Muscle layer of colon (tissue), 2 donors: ENCODE data around the gene MNT.

ENCODE experiments used
- H3K27ac ChIP-seq: one replicate; pipeline ENCODE4 v1.7.0; 2013; ENCODE audit warnings: low read depth, mild to moderate bottlenecking, low read length, moderate library complexity
- H3K27me3 ChIP-seq, 2 donors: one replicate each; pipeline ENCODE4 v1.7.0; 2013; ENCODE audit warnings: low read length in 2 of 2, mild to moderate bottlenecking in 2 of 2; ENCODE audit not compliant: insufficient read depth in 2 of 2, control insufficient read depth in 1 of 2
- H3K36me3 ChIP-seq: one replicate; pipeline ENCODE4 v1.7.0; 2013; ENCODE audit warnings: mild to moderate bottlenecking, low read length; ENCODE audit not compliant: insufficient read depth
- H3K4me1 ChIP-seq: one replicate; pipeline ENCODE4 v1.7.0; 2013; ENCODE audit warnings: mild to moderate bottlenecking, low read length; ENCODE audit not compliant: insufficient read depth
- H3K4me3 ChIP-seq, 2 donors: one replicate each; pipeline ENCODE4 v1.7.0; 2013; ENCODE audit warnings: low read length in 2 of 2, low read depth in 1 of 2, mild to moderate bottlenecking in 1 of 2, moderate library complexity in 1 of 2
- H3K9ac ChIP-seq: one replicate; pipeline ENCODE4 v1.7.0; 2013; ENCODE audit warnings: low read length
- H3K9me3 ChIP-seq: one replicate; pipeline ENCODE4 v1.7.0; 2013; ENCODE audit warnings: mild to moderate bottlenecking, low read length
- donor health status: abdominal sarcoma.
- donor health status: Adenocarcinoma of cecum.

MNT gene

DNA sequence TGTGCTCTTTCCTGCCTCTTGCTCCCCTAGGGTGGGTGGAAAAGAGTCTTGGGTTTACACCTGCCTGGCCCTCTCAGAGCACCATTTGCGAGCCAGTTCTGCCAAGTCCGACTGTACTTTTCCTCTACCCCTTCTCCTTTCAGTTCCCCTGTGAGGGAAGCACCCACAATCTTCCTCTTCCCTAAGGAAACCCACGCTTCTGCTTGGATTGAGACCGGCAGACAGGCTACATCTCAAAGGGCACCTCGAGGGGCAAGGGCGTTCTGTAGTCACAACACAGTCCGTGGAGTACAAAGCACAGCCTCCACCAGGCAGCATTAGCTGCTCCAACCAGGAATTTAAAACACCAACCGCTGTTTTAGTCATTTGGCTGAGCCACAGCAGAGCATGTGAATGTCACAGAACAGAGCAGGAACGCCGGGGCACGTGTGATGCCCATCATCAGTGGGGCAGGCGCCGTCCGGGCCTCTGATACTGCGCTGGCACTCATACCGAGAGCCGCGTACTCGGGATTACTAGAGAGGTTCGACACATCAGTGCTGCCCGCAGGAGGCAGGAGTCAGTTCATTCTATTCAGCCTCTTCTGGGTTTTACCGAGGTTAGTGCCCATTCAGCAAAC, 13.7 kb upstream of the MNT start:
- Histone ChIP-seq H3K4me1 (peaks cover 35% of the 10 kb centered on the region), H3K27ac (no peak overlapping the region), H3K4me3 (no peak overlapping the region), H3K9ac (no peak overlapping the region), H3K36me3 (peaks cover 23% of the 10 kb centered on the region), H3K9me3 (no peaks in the 10 kb centered on the region), H3K27me3 (no peaks in the 10 kb centered on the region)

GRCh38 chr17:2412561-2413021, 11.7 kb upstream of the MNT start:
- Histone ChIP-seq H3K27me3 (no peaks in the 10 kb centered on the region), H3K36me3 (peaks cover 18% of the 10 kb centered on the region), H3K27ac (no peak overlapping the region), H3K4me3 (no peak overlapping the region), H3K9ac (no peak overlapping the region), H3K9me3 (no peaks in the 10 kb centered on the region), H3K4me1 (peaks cover 18% of the 10 kb centered on the region)

DNA sequence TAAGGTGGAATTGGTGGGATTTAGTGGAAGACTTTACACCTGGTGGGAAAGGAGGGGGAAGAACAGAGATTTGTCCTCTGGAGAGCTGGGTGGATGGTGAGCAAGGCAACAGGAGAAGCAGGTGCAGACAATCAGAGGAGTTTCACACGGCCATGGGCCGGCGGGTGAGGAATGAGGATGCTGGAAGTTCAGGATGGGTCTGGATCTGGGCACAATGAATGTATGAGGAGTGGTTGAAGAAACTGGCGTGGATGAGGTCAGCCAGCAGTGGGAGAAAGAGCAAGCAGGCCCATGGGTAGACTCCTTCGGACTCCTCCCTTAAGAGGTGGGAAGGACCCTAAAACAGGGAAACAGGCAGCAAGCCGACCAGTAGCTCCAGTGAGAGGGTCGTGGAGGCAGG, 10.1 kb upstream of the MNT start:
- Histone ChIP-seq H3K9ac (no peak overlapping the region), H3K4me1 (peaks cover 21% of the 10 kb centered on the region)

GRCh38 chr17:2406903-2407790, 6.3 kb upstream of the MNT start:
- H3K9me3 ChIP-seq, result no peaks in the 10 kb centered on the region
- H3K9ac ChIP-seq, result no peak overlapping the region
- H3K27ac ChIP-seq, result peak overlapping the region; percentile 26
- peaks cover 53% of the 10 kb centered on the region for H3K4me1 ChIP-seq
- H3K4me3 ChIP-seq, result no peak overlapping the region
- no peaks in the 10 kb centered on the region for H3K36me3 ChIP-seq
- H3K27me3 ChIP-seq, result no peaks in the 10 kb centered on the region

More for the DNA sequence above, 10.1 kb upstream of the MNT start:
- no peak overlapping the region for H3K4me3 ChIP-seq
- H3K27me3 ChIP-seq, result no peaks in the 10 kb centered on the region
- H3K9me3 ChIP-seq, result no peaks in the 10 kb centered on the region
- no peak overlapping the region for H3K27ac ChIP-seq
- peaks cover 18% of the 10 kb centered on the region for H3K36me3 ChIP-seq

DNA sequence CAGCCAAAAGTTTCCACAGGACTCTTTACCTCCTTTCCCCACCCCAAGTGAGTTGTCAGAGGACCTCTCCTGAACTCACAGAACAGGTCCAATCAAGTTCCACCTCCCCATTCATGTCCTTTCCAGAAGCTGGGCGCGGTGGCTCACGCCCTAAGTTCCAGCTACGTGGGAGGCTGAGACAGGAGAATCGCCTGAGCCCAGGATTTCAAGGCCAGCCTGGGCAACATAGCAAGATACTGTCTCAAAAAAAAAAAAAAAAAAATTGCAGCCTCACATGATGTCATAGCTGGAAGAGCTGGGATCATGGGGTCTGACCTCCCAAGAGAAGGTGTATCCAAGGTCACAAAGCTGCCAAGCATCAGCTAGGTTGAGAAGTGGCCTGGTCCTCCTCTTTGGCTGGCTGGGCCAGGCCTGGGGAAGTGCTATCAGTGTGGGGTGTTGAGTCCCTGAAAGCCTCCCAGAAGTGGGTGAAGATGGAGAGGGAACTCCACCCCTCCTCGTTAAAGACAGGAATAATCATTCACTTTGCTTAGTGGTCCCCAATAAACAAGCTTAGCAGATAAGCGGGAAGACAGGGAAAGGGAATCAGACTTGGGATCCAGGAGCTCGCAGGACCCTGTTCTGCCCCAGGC, 5.5 kb upstream of the MNT start:
- Histone ChIP-seq H3K9ac (no peak overlapping the region), H3K4me1 (peaks cover 53% of the 10 kb centered on the region)

DNA sequence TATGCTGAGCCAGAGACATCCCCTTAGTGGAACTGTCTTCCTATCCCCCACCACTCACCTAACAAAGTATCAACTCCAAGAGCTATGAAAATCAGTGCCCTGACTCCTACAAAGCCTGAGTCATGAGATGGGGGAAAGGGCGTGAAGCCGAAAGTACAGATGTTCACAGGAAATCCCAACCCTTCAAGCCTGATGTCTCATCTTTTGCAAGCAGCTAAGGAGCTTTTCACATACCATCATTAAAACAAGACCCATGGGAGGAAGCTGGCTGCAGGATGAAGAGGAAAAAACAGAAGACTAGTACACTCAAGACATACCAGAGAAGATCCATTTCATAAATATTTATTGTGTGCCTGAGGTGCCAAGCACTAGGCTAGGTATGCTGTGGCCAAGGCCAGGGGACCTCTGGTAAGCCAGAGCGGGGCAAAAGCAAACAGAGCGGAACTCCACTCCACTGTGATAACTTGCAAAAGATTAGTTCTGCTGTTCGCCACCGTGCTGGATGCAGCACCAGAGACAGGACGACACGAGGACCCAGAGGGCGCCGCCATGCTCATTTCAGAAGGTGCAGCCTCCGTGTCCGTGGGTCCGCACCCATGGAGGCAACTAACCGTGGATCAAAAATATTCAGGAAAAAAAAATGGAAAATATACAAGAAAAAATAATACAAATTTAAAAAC, 4.5 kb upstream of the MNT start:
- Histone ChIP-seq H3K4me3 (no peak overlapping the region), H3K9me3 (no peaks in the 10 kb centered on the region), H3K27ac (no peak overlapping the region), H3K9ac (no peak overlapping the region), H3K4me1 (peaks cover 53% of the 10 kb centered on the region), H3K36me3 (no peaks in the 10 kb centered on the region), H3K27me3 (no peaks in the 10 kb centered on the region)

More for the DNA sequence above, 5.5 kb upstream of the MNT start:
- H3K36me3 ChIP-seq, result no peaks in the 10 kb centered on the region
- no peaks in the 10 kb centered on the region for H3K9me3 ChIP-seq
- H3K27me3 ChIP-seq, result no peaks in the 10 kb centered on the region
- peak overlapping the region; percentile 26 for H3K27ac ChIP-seq
- no peak overlapping the region for H3K4me3 ChIP-seq

- peak overlapping the region; percentile 68 for H3K27ac ChIP-seq
- H3K27me3 ChIP-seq, result no peaks in the 10 kb centered on the region
- H3K9me3 ChIP-seq, result no peaks in the 10 kb centered on the region
- no peak overlapping the region for H3K9ac ChIP-seq
- H3K4me1 ChIP-seq, result peaks cover 60% of the 10 kb centered on the region
- H3K4me3 ChIP-seq, result peak overlapping the region in 1 of 2 donors; percentile 73
- H3K36me3 ChIP-seq, result no peaks in the 10 kb centered on the region
Measured at GRCh38 chr17:2403044-2403443, 2.2 kb upstream of the MNT start.

- Histone ChIP-seq H3K36me3 (no peaks in the 10 kb centered on the region), H3K4me1 (peaks cover 64% of the 10 kb centered on the region), H3K27me3 (no peaks in the 10 kb centered on the region), H3K9ac (peak overlapping the region; percentile 44), H3K4me3 (peak overlapping the region; percentile 48 to 73), H3K27ac (peak overlapping the region; percentile 68), H3K9me3 (no peaks in the 10 kb centered on the region)
Measured at GRCh38 chr17:2402544-2402943, 1.7 kb upstream of the MNT start.

- H3K9me3 ChIP-seq, result no peaks in the 10 kb centered on the region
- no peaks in the 10 kb centered on the region for H3K27me3 ChIP-seq
- H3K4me3 ChIP-seq, result peak overlapping the region; percentile 69 to 98
- no peaks in the 10 kb centered on the region for H3K36me3 ChIP-seq
- peaks cover 62% of the 10 kb centered on the region for H3K4me1 ChIP-seq
- no peak overlapping the region for H3K9ac ChIP-seq
- peak overlapping the region; percentile 100 for H3K27ac ChIP-seq
Measured at GRCh38 chr17:2401426-2402221, 764 bp upstream of the MNT start.

DNA sequence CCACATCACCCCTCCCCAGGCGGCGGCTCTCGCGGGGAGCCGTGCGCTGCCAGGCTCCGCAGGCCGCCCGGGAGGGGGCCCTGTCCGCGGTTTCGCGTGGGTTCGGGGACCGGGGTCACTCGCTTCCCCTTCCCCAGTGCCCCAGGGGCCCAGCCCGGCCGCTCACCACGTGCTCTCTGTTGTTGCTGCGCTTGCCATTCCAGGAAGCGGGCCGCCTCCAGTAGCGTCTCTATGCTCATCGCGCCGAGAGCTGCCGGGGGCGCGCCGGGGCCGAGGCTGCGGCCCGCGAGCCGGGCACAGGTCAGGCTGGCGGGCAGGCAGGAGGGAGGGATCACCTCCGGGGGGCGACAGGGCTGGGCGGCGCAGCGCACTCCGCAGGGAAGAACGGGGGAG, 390 bp downstream of the MNT start:
- no peaks in the 10 kb centered on the region for H3K36me3 ChIP-seq
- H3K4me3 ChIP-seq, result peak overlapping the region; percentile 69 to 98
- H3K27me3 ChIP-seq, result no peaks in the 10 kb centered on the region
- peak overlapping the region; percentile 100 for H3K27ac ChIP-seq
- no peaks in the 10 kb centered on the region for H3K9me3 ChIP-seq
- peaks cover 62% of the 10 kb centered on the region for H3K4me1 ChIP-seq
- H3K9ac ChIP-seq, result peak overlapping the region; percentile 97
